ENCODE measurements around the gene USP3. TPM values are rescaled to one million over a fixed set of nuclear protein-coding genes. Genes with fewer than 3 reads are reported as not detected.
A peak's percentile ranks its signal among the peaks of the same experiment; 100 is the strongest.

USP3 gene
- polyA plus RNA-seq, 1 of the 3 experiments (the other 2 are of a cell fraction), result 9.3 TPM

- no peaks in the 10 kb centered on the region for H3K9me3 ChIP-seq
- TF ChIP-seq JUND (IDR thresholded peaks at IDR 0.05) (peak; percentile 41), TCF12 (IDR thresholded peaks at IDR 0.05) (peak; percentile 30; the same call in 1 of the 2 replicates), GABPA (IDR thresholded peaks at IDR 0.05; ENCODE audit: low read depth) (no peak), FOSL2 (IDR thresholded peaks at IDR 0.05; ENCODE audit: borderline replicate concordance, low read depth) (peak; percentile 29; the same call in 1 of the 2 replicates)
- POLR2A ChIA-PET, result no interaction called here
Observed at GRCh38 chr15:63492541-63493077, 11.8 kb upstream of the USP3 start.

DNA sequence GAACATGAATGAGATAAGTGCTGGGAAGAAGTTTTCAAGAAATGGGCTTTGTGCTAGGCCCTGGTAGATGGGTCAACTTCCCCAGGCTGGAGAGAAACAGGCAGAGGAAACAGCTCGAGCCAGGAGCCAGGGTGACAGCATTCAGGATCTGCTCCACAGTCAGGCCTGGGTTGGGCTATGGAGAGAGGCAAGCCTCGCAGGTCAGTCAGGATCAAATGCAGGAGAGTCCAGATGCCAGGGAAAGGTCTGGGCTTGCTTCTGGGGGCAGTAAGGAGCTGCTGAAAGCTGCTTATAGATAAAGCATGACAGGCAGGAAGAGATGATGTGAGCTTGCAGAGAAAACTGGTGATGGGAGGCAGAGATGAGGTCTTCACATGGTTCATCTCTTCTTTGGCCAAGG lies 11.0 kb upstream of the USP3 start:
- WGBS (ENCODE audit: low lambda C conversion rate), result 83% methylated on average over 2 of the region's 2 CpGs
- Histone ChIP-seq H3K9me2 (no peaks in the 10 kb centered on the region), H3K4me1 (ENCODE audit: control insufficient read depth in 1 of 2, insufficient read depth in 2 of 2, low read depth in 1 of 2, low read length in 1 of 2) (peaks cover 3 to 6% of the 10 kb centered on the region in 2 experiments; a peak in 2 of 4 replicates), H3F3A (replicated peaks; ENCODE audit: insufficient read depth) (peaks cover 5% of the 10 kb centered on the region), H3K36me3 (replicated peaks in 1 of 2; ENCODE audit: control insufficient read depth in 1 of 2, insufficient read depth in 2 of 2, low read length in 1 of 2) (no peaks in the 10 kb centered on the region), H3K4me2 (no peak overlapping the region), H3K79me2 (ENCODE audit: insufficient read depth) (no peaks in the 10 kb centered on the region), H2AFZ (ENCODE audit: low read depth) (no peak overlapping the region), H3K9me3 (no peaks in the 10 kb centered on the region), H4K20me1 (ENCODE audit: insufficient read depth) (no peaks in the 10 kb centered on the region), H3K4me3 (ENCODE audit: low read depth in 2 of 2, low read length in 1 of 2) (no peak overlapping the region), H3K27ac (ENCODE audit: low read depth in 2 of 2, low read length in 1 of 2) (no peak overlapping the region), H3K9ac (no peak overlapping the region), H3K27me3 (ENCODE audit: insufficient read depth) (no peaks in the 10 kb centered on the region)
- TF ChIP-seq TAF1 (IDR thresholded peaks at IDR 0.05; ENCODE audit: borderline replicate concordance, low read depth, low read length) (no peak), USF2 (IDR thresholded peaks at IDR 0.05; ENCODE audit: borderline replicate concordance, low read depth, low read length) (no peak), TEAD4 (IDR thresholded peaks at IDR 0.05; ENCODE audit: borderline replicate concordance, insufficient read depth) (no peak), REST (IDR thresholded peaks at IDR 0.05; ENCODE audit: low read depth, low read length) (no peak), YY1 (IDR thresholded peaks at IDR 0.05; ENCODE audit: low read depth) (no peak), ELF1 (IDR thresholded peaks at IDR 0.05) (no peak), MXI1 (IDR thresholded peaks at IDR 0.05; ENCODE audit: low read depth, low read length) (no peak), CHD2 (IDR thresholded peaks at IDR 0.05; ENCODE audit: low read length, partially characterized antibody) (no peak), FOSL2 (IDR thresholded peaks at IDR 0.05; ENCODE audit: borderline replicate concordance, low read depth) (no peak), TCF12 (IDR thresholded peaks at IDR 0.05) (no peak), FOXM1 (IDR thresholded peaks at IDR 0.05; ENCODE audit: low read depth) (no peak)
- TF ChIP-seq, protein P1, sequence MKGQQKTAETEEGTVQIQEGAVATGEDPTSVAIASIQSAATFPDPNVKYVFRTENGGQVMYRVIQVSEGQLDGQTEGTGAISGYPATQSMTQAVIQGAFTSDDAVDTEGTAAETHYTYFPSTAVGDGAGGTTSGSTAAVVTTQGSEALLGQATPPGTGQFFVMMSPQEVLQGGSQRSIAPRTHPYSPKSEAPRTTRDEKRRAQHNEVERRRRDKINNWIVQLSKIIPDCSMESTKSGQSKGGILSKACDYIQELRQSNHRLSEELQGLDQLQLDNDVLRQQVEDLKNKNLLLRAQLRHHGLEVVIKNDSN (IDR thresholded peaks at IDR 0.05; ENCODE audit: borderline replicate concordance, low read depth), result no peak
- DNase-seq, result no peak
- ChIA-PET POLR2A (no interaction called here), CTCF (interaction anchor here (0.9 to 1.5 kb wide), 3 partner anchors 9 to 52 kb away, joined by 3 to 5 read pairs (median 4); no protein-coding TSS in a partner anchor)

More at GRCh38 chr15:63492541-63493077, 11.8 kb upstream of the USP3 start:
- no peak for DNase-seq
- H3K79me2 ChIP-seq (ENCODE audit: insufficient read depth), result no peaks in the 10 kb centered on the region
- H3K27ac ChIP-seq (ENCODE audit: low read depth in 2 of 2, low read length in 1 of 2), result no peak overlapping the region
- CTCF ChIA-PET, result interaction anchor here (1.2 to 1.5 kb wide), 3 partner anchors 10 to 117 kb away, joined by 3 to 5 read pairs (median 4); no protein-coding TSS in a partner anchor
- H3F3A ChIP-seq (replicated peaks; ENCODE audit: insufficient read depth), result peaks cover 5% of the 10 kb centered on the region
- H2AFZ ChIP-seq (ENCODE audit: low read depth), result no peak overlapping the region
- H3K27me3 ChIP-seq (ENCODE audit: insufficient read depth), result no peaks in the 10 kb centered on the region
- H3K4me3 ChIP-seq (ENCODE audit: low read depth in 2 of 2, low read length in 1 of 2), result no peak overlapping the region
- 67% methylated on average over 8 of the region's 8 CpGs for whole genome bisulfite sequencing (ENCODE audit: low lambda C conversion rate)
- no peak overlapping the region for H3K4me2 ChIP-seq
- peaks cover 3 to 6% of the 10 kb centered on the region in 2 experiments; a peak in 2 of 4 replicates for H3K4me1 ChIP-seq (ENCODE audit: control insufficient read depth in 1 of 2, insufficient read depth in 2 of 2, low read depth in 1 of 2, low read length in 1 of 2)
- H3K9me2 ChIP-seq, result no peaks in the 10 kb centered on the region
- H4K20me1 ChIP-seq (ENCODE audit: insufficient read depth), result no peaks in the 10 kb centered on the region
- H3K36me3 ChIP-seq (replicated peaks in 1 of 2; ENCODE audit: control insufficient read depth in 1 of 2, insufficient read depth in 2 of 2, low read length in 1 of 2), result no peaks in the 10 kb centered on the region
- no peak overlapping the region for H3K9ac ChIP-seq

Measured in SK-N-SH (cell line).